Astrocyte (in vitro differentiated cells and primary cell): ENCODE results near the gene ARHGAP28.

Experiments used
- EZH2 ChIP-seq: IDR thresholded peaks from 2 replicates; pipeline ENCODE4 v1.6.1; 2012; ENCODE audit warnings: mild to moderate bottlenecking, low read length, inconsistent platforms; ENCODE audit not compliant: insufficient read depth
- TF ChIP-seq, protein P1 (sequence below): IDR thresholded peaks from 2 replicates; pipeline ENCODE4 v1.5.1; 2011; ENCODE audit warnings: low read depth, mild to moderate bottlenecking, inconsistent platforms, low read length, moderate library complexity; ENCODE audit not compliant: insufficient read depth

DNA sequence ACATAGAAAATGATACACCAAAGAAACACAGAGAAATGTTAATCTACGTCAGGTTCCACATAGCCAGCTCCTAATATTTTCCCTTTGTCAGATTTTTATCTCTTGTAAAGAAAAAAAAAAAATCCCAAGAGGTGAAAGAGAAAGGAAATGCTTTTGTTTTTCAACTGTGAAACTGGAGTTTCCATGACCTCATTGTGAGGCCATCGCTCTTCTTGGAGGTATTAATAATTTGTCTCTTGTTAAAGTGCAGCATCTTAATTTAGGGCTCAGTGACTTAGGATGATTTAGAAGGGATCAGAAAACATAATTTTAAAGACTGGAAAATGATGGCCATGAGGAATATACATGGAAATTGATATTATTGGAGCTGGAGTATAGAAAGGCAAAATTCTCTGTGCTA is 21.7 kb downstream of the ARHGAP28 start:
- TF ChIP-seq EZH2, result no peak
- TF ChIP-seq, protein P1, sequence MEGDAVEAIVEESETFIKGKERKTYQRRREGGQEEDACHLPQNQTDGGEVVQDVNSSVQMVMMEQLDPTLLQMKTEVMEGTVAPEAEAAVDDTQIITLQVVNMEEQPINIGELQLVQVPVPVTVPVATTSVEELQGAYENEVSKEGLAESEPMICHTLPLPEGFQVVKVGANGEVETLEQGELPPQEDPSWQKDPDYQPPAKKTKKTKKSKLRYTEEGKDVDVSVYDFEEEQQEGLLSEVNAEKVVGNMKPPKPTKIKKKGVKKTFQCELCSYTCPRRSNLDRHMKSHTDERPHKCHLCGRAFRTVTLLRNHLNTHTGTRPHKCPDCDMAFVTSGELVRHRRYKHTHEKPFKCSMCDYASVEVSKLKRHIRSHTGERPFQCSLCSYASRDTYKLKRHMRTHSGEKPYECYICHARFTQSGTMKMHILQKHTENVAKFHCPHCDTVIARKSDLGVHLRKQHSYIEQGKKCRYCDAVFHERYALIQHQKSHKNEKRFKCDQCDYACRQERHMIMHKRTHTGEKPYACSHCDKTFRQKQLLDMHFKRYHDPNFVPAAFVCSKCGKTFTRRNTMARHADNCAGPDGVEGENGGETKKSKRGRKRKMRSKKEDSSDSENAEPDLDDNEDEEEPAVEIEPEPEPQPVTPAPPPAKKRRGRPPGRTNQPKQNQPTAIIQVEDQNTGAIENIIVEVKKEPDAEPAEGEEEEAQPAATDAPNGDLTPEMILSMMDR, result no peak
